Stimulated activated CD8-positive, alpha-beta memory T cell treated with anti-CD3 and anti-CD28 coated beads, Interleukin-15, amount 100 ng/mL, for 4 hours (primary cell): ENCODE measurements around the gene WFDC9.
"Not testable (repeated sequence)": the region's sequence is repeated elsewhere in the genome, so short reads cannot be mapped to it uniquely, and the experiment has no call there.

Experiments used
- DNase-seq, 2 donors: peaks; one replicate each; pipeline ENCODE4 v3.0.0-alpha.2; 2020; ENCODE audit warnings: low read depth in 2 of 2

Gene WFDC9

DNA sequence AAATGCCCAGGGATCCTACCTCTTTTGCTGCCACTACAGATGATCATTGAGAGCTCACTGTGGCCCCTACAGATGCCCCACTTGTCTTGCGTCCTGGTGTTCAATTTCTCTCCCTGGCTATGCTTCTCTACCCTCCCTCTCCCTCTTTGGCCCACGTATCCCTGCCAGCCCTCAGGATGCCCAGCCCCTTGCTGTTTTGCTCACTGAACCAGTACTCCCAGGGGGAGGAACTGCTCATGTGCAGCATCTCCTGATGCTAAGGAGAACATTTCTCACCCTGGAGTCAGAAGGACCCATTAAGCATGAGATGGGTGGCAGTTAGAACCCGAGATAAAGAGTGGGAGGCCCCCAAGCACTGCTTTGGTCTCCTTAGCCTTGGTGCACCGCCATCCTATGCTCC is at the start of gene WFDC9:
Gene WFDC9 (minus strand): TSS at position 101 of the 400 bp plus-strand sequence. CDS start 21,103 bp downstream, outside the sequence.
- no peak for DNase-seq

DNA sequence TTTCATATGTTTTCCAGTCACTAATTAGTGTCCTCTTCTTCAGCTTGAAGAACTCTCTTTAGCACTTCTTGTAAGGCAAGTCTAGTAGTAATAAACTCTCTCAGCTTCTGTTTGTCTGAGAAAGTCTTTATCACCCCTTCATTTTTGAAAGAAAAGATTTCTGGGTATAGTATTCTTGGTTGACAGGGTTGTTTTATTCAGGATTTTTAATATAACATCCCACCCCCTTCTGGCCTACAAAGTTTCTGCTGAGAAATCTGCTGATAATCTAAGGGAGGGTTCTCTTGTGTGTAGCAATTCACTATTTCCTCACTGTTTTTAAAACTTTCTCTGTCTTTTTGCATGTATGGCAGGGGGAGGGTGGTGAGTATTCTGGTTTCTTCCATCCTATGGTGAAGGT is 48.6 kb upstream of the WFDC9 start:
- no peak for DNase-seq

DNA sequence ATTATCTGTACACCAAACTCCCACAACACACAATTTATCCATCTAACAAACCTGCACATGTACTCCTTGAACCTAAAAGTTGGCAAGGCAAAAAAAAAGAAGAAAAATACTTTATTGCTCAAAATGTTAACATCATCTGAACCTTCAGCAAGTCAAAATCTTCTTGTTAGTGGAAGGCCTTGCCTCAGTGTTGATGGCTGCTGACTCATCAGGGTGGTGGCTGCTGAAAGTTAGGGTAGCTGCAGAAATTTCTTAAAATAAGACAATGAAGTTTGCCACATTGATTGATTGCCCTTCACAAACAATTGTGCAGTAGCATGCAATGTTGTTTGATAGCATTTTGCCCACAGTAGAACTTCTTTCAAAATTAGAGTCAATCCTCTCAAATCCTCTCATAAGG is 41.7 kb upstream of the WFDC9 start:
- DNase-seq, result no peak

GRCh38 chr20:45670139-45670538 is 39.1 kb upstream of the WFDC9 start, which contains the start of gene WFDC11:
Gene WFDC11, minus strand, starts transcription at chr20:45670239. Its CDS starts 19,639 bp downstream, at chr20:45650600.
- no peak for DNase-seq

DNA sequence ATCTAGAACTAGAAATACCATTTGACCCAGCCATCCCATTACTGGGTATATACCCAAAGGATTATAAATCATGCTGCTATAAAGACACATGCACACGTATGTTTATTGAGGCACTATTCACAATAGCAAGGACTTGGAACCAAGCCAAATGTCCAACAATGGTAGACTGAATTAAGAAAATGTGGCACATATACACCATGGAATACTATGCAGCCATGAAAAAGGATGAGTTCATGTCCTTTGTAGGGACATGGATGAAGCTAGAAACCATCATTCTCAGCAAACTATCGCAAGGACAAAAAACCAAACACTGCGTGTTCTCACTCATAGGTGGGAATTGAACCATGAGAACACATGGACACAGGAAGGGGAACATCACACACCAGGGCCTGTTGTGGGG is 26.0 kb upstream of the WFDC9 start:
- not testable (repeated sequence) for DNase-seq

GRCh38 chr20:45651726-45652125 is 20.6 kb upstream of the WFDC9 start:
- not testable (repeated sequence) for DNase-seq

DNA sequence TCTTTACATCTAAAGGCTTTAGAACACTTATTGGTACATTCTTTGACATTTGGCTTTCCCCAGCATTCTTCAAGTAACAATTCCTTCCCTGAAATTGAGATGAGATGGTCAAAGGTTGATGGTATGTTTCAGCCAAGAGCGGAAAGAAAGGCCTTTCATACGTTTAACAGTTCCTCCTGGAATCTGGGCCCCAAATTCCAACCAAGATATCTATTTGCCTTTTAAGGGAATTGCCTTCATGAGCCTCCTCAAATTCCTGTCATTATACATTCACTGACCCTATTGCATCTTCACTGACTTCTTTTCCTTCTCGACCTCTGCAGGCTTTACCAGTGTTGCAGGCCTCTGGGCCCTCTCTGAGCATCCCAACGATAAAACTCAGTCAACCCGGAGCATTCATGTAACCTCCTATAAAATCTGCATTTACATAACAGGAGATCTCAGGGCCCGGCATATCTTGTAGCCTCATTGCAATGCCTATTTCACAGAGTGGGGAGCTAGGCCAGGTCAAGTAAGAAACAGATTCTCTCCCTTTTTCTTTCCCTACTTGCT is 18.3 kb upstream of the WFDC9 start:
- DNase-seq, result no peak

DNA sequence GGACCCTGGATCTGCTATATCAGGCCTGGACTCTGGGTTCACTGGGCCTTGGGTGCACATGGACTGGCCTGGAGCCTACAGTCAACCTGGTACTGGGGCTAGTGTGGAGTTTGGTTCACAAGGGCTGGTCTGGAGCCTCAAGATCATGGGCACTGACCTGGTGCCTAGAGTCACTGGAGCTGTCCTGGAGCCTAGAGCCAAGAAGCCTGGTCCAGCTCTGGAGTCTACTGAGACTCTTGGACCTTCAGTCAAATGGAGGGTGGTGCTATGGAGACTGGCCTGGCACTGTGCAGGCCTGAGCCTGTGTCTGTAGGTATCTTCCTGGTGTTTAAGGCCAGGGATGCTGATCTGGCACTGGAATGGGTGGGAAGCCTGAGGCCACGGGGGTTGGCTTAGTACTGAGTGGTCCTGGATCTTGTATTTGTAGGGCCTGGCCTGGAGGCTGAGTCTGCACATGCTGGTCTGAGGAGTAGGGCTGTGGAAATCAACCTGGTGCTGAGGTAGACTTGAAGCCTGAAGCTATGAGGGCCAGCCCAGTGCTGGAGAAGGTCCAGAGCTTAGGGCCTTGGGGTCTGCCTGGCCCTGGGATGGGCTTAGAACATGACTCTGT is 16.5 kb upstream of the WFDC9 start:
- no peak for DNase-seq

DNA sequence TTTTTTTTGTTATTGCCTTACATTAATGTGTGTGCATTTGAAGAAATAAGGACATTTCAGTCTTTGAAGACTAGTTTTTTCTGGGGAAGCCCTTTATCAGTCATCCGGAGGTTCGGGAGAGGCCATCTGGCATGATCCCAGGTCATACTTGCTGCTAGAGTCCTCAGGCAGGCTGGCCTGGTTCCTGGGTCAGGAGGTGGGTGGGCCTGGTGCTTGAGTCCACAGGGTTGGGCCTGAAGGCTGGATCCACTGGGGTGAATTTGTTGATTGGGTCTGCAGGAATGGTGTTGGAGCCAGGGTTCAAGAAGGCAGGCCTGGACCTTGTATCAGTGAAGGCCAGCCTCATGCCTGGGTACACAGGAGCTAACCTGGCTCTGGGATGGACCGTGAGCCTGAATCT is 15.8 kb upstream of the WFDC9 start:
- DNase-seq, result no peak

DNA sequence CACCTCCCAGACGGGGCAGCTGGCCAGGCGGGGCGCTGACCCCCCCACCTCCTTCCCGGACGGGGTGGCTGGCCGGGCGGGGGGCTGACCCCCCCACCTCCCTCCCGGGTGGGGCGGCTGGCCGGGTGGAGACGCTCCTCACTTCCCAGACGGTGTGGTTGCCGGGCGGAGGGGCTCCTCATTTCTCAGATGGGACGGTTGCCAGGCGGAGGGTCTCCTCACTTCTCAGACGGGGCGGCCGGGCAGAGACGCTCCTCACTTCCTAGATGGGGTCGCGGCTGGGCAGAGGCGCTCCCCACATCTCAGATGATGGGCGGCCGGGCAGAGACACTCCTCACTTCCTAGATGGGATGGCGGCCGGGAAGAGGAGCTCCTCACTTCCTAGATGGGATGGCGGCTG is 14.8 kb upstream of the WFDC9 start:
- not testable (repeated sequence) for DNase-seq

GRCh38 chr20:45641076-45641475 is 10.0 kb upstream of the WFDC9 start:
- not testable (repeated sequence) for DNase-seq

DNA sequence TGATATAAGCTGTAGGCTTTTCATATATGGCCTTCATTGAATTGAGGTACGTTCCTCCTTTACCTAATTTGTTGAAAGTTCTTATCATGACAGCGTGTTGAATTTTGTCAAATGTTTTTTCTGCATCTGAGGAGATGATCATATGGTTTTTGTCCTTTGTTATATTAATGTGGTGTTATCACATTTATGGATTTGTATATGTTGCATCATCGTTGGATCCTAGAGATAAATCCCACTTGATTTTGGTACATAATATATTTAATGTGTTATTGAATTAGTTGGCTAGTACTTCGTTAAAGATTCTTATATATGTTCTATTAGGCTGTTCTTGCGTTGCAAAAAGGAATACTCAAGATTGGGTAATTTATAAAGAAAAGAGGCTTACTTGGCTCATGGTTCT is 8.6 kb upstream of the WFDC9 start:
- no peak for DNase-seq

DNA sequence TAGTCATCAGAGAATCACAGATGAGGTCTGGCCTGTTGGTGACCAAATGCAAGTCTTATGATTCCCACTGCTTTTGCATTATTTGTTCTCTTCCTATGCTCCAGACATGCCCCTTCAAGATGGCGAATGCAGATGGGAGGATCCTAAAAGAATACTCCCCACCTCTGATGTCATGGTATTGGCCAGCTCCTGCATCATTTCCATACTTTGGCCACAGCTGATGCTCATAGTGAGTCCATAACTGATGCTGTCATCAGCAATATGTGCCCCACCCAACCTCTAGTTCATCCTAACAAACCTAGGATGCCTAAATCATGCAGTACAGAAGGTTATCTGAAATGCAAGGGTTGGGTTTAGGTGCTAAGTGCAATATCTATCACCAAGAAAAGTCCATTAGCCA is 5.4 kb upstream of the WFDC9 start:
- no peak for DNase-seq

DNA sequence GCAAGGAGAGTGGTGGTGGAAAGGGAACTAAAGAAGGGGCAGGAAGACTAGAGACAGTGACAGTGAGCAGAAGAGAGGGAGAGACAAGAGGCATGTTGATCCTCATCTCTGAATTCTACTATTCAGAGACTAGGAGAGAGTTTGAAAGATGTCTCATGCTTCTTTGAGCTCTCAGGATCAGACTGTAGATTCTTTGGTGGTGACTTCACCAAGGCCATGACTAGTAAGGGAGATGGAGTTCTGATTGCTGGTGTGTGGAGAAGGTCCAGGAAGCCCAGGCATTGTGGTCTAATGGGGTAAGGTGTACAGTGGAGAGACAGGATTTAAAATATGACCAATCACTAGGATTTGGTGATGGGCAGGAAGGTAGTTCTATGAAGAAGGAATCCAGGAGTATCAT is 713 bp downstream of the WFDC9 start:
- DNase-seq, result no peak

- DNase-seq, result no peak
Observed at GRCh38 chr20:45629496-45630100, 1.5 kb downstream of the WFDC9 start, which contains the start of gene WFDC10A. Gene WFDC10A, plus strand, starts transcription at chr20:45629739. Its CDS starts 75 bp downstream, at chr20:45629814.

DNA sequence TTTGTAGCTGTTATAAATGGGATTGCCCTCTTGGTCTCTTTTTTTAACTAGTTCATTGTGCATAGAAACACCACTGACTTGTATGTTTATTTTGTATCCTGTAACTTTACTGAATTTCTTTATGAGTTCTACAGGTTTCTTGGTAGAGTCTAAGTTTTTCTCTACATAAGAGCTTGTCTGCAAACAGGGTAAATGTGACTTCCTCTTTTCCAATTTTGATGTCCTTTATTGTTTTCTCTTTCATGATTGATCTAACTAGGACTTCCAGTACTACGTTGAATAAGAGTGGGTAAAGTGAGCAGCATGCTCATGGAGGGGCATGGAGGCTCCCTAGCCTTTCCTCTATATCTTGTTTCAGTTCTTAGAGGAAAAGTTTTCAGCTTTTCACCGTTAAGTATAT is 4.5 kb downstream of the WFDC9 start:
- DNase-seq, result no peak

- no peak for DNase-seq
Observed at GRCh38 chr20:45621593-45621992, 9.5 kb downstream of the WFDC9 start.

GRCh38 chr20:45617591-45617990 is 13.5 kb downstream of the WFDC9 start:
- no peak for DNase-seq

DNA sequence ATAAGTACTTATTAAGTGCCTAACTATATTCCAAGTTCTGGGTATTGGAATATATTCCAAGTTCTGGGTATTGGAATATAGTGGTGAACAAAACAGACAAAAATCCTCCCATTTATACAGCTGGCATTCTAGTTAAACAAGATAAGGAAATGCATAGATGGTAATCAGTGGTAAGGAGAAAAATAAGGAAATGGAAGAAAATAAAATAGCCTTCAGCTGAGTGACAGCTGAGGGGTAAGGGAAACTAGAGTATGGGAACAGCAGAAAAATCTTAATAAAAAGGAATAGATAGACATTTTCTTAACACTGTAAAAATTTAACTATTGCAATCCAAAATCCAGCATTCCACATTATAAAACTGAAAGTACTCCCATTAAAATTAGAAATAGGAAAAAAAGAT is 18.8 kb downstream of the WFDC9 start:
- DNase-seq, result no peak

GRCh38 chr20:45611054-45611453 is 20.0 kb downstream of the WFDC9 start:
- DNase-seq, result no peak

GRCh38 chr20:45607810-45608209 is 23.3 kb downstream of the WFDC9 start:
- no peak for DNase-seq

GRCh38 chr20:45595235-45595634 is 35.8 kb downstream of the WFDC9 start:
- no peak for DNase-seq

- DNase-seq, result no peak
Observed at GRCh38 chr20:45593498-45593897, 37.6 kb downstream of the WFDC9 start.
